GM12878 (cell line): Measurements from ENCODE around the gene EFTUD2. TPM values are rescaled to one million over a fixed set of nuclear protein-coding genes. Genes with fewer than 3 reads are reported as not detected.

ENCODE experiments used
- ATAC-seq: fragments of 200-7000 bp; cut with Tn5 transposase; 3 replicates; pipeline ENCODE4 v1.9.1; 2020; ENCODE audit warnings: mild to moderate bottlenecking, moderate library complexity
- BruUV-seq: library from RNA; stranded (reverse); fragments of 400-500 nt; replicated peaks from 2 replicates; lab custom pipeline; 2021; lab: Mats Ljungman, UMichigan
- CTCF ChIA-PET: fragments of 300-600 bp; sonication (Branson Sonifier 250); formaldehyde crosslinking; extraction: SDS; loops from one replicate; lab custom pipeline; 2021; ENCODE audit warnings: inconsistent platforms; lab: Yijun Ruan, JAX
- POLR2A ChIA-PET: fragments of 350-600 bp; formaldehyde crosslinking; extraction: SDS; loops from one replicate; lab custom pipeline; 2021; ENCODE audit warnings: inconsistent platforms; lab: Charles Lee
- RAD21 ChIA-PET: fragments of 300-600 bp; sonication (Branson Sonifier 250); formaldehyde crosslinking; loops from one replicate; lab custom pipeline; 2023; ENCODE audit warnings: antibody characterized with exemption; ENCODE audit not compliant: unreplicated experiment; lab: Charles Lee
- SMC1A ChIA-PET: fragments of 300-600 bp; sonication (Branson Sonifier 250); formaldehyde crosslinking; loops from one replicate; lab custom pipeline; 2023; ENCODE audit not compliant: unreplicated experiment, uncharacterized antibody; lab: Charles Lee
- DNase-seq: peaks from one replicate; pipeline ENCODE4 v3.0.0-alpha.2; 2011; ENCODE audit warnings: low read depth, low spot score
- FAIRE-seq: peaks from 3 replicates; lab custom pipeline; 2011; peaks lifted over from hg19 to GRCh38; lab: Jason Lieb, UNC
- H2AFZ ChIP-seq: 2 replicates; pipeline ENCODE4 v1.6.0; 2011; ENCODE audit warnings: low read depth, low read length, control low read depth; ENCODE audit not compliant: control insufficient read depth
- H3K27ac ChIP-seq: 2 replicates; pipeline ENCODE4 v1.5.1; 2011; ENCODE audit warnings: control low read depth; ENCODE audit not compliant: control insufficient read depth, insufficient read depth
- H3K27me3 ChIP-seq, 2 experiments: replicated peaks in 1 of 2; 2 replicates each; pipeline versions ENCODE4 v1.6.0 to v1.6.1; 2011; ENCODE audit warnings: low read length in 1 of 2; ENCODE audit not compliant: control insufficient read depth in 2 of 2, insufficient read depth in 2 of 2
- H3K36me3 ChIP-seq, 2 experiments: 2 replicates each; pipeline ENCODE4 v1.5.1; 2011; ENCODE audit warnings: low read length in 1 of 2; ENCODE audit not compliant: control insufficient read depth in 2 of 2, insufficient read depth in 2 of 2
- H3K4me1 ChIP-seq: 2 replicates; pipeline ENCODE4 v1.6.1; 2011; ENCODE audit warnings: mild to moderate bottlenecking, low read length, moderate library complexity, mixed read lengths; ENCODE audit not compliant: control insufficient read depth, insufficient read depth
- H3K4me2 ChIP-seq: 2 replicates; pipeline ENCODE4 v1.6.0; 2011; ENCODE audit warnings: control low read depth; ENCODE audit not compliant: control insufficient read depth, insufficient read depth
- H3K4me3 ChIP-seq: fragments of 200-600 bp; sonication (generic); 2 replicates; pipeline ENCODE4 v1.5.1; 2016
- H3K79me2 ChIP-seq: 2 replicates; pipeline ENCODE4 v1.6.0; 2011; ENCODE audit warnings: low read length; ENCODE audit not compliant: control insufficient read depth, insufficient read depth
- H3K9ac ChIP-seq: 2 replicates; pipeline ENCODE4 v1.8.0; 2011; ENCODE audit warnings: low read length, control low read depth, mixed read lengths; ENCODE audit not compliant: control insufficient read depth, insufficient read depth
- H3K9me3 ChIP-seq: replicated peaks from 3 replicates; pipeline ENCODE4 v1.5.1; 2011; ENCODE audit warnings: mild to moderate bottlenecking, low read length; ENCODE audit not compliant: control insufficient read depth, insufficient read depth
- H4K20me1 ChIP-seq: 2 replicates; pipeline ENCODE4 v1.6.0; 2011; ENCODE audit not compliant: control insufficient read depth, insufficient read depth
- MXI1 ChIP-seq: fragments of 150-350 bp; IDR thresholded peaks from 2 replicates; pipeline ENCODE4 v1.6.1; 2011; ENCODE audit warnings: low read depth, mild to moderate bottlenecking, inconsistent platforms, low read length, improper control_type of control experiment
- SMARCA5 ChIP-seq: fragments of 450-650 bp; IDR thresholded peaks from 2 replicates; pipeline ENCODE4 v1.6.1; 2017; ENCODE audit warnings: mild to moderate bottlenecking
- SPI1 ChIP-seq: IDR thresholded peaks from 2 replicates; pipeline ENCODE4 v1.6.1; 2011; ENCODE audit warnings: low read depth, mild to moderate bottlenecking, low read length, moderate library complexity, borderline replicate concordance; ENCODE audit not compliant: insufficient read depth
- YY1 ChIP-seq: IDR thresholded peaks from 2 replicates; pipeline ENCODE4 v1.6.1; 2011; ENCODE audit warnings: low read depth, mild to moderate bottlenecking, low read length
- ZSCAN29 ChIP-seq: fragments of 450-650 bp; IDR thresholded peaks from 2 replicates; pipeline ENCODE4 v1.6.1; 2017; ENCODE audit warnings: mild to moderate bottlenecking, moderate library complexity
- WGBS: methylation state at CpG from one replicate; pipeline ENCODE4 v1.1.6; 2016; ENCODE audit warnings: low lambda C conversion rate; ENCODE audit not compliant: insufficient replicate concordance, insufficient coverage; ENCODE audit errors: missing lambda C conversion rate; 5-methylcytosine and 5-hydroxymethylcytosine counted together
- in situ Hi-C: fragments of 300-500 bp; cut with MboI; formaldehyde crosslinking; loops from 9 replicates; pipeline ENCODE4 v1.14.3; 2018; ENCODE audit warnings: mixed read lengths
- intact Hi-C: fragments of 100-400 bp; cut with micrococcal nuclease; formaldehyde crosslinking; loops from one replicate; pipeline ENCODE4 v1.14.2; 2022; ENCODE audit not compliant: unreplicated experiment
- polyA plus RNA-seq, 11 experiments: library from polyadenylated mRNA; depleted of rRNA in 4 of 11; unstranded in 6 of 11; stranded (reverse) in 5 of 11; fragments of >200 nt; fragmentation: Nextera tagmentation in 4 of 11; fragmentation: Illumina TruSeq in 1 of 11; extraction: Ambion mirVana in 4 of 11; extraction: Trizol in 1 of 11; gene quantifications; 1 replicate in 1 of 11; 2 replicates in 10 of 11; pipeline versions ENCODE4 v1.2.1 to v1.2.3, GENCODE V29; 2011 to 2016; ENCODE audit warnings: inconsistent platforms in 2 of 11, missing spikeins in 2 of 11, low read depth in 1 of 11
- total RNA-seq, 4 experiments: library from RNA; depleted of rRNA in 3 of 4; stranded (reverse); fragments of >200 nt in 3 of 4; fragmentation: Illumina TruSeq in 1 of 4; extraction: Trizol in 1 of 4; gene quantifications; 2 replicates each; pipeline versions ENCODE4 v1.2.1 to v1.2.3, GENCODE V29; 2013 to 2021
- TF ChIP-seq, protein P1 (sequence below): fragments of 450-650 bp; IDR thresholded peaks from 2 replicates; pipeline ENCODE4 v1.6.1; 2017; ENCODE audit warnings: mild to moderate bottlenecking, moderate library complexity

EFTUD2 gene
- total and polyA plus RNA-seq, 10 of the 15 experiments (the other 5 are each of a cell fraction or from before 2014, with no cell fraction given): 33.0 to 198 (median 126) TPM

GRCh38 chr17:44928136-44928535 is 28.9 kb upstream of the EFTUD2 start:
- no peaks in the 10 kb centered on the region for H3K9me3 ChIP-seq
- no peak overlapping the region for H3K9ac ChIP-seq
- in situ Hi-C loops (loop anchor here (10.0 kb wide), 2 partner anchors 97 to 177 kb away; no protein-coding TSS in a partner anchor), intact Hi-C loops (no loop called here)
- DNase-seq (no peak), ATAC-seq (no peak), FAIRE-seq (no peak)
- CTCF ChIA-PET: no interaction called here
- H4K20me1 ChIP-seq: no peaks in the 10 kb centered on the region
- H3K4me3 ChIP-seq: no peak overlapping the region
- H3K79me2 ChIP-seq: no peaks in the 10 kb centered on the region
- peaks cover 42 to 49% of the 10 kb centered on the region in 2 experiments for H3K36me3 ChIP-seq
- TF ChIP-seq SPI1: no peak
- TF ChIP-seq YY1: no peak
- no peak for TF ChIP-seq SMARCA5
- TF ChIP-seq MXI1: no peak
- TF ChIP-seq ZSCAN29: no peak
- TF ChIP-seq, protein P1, sequence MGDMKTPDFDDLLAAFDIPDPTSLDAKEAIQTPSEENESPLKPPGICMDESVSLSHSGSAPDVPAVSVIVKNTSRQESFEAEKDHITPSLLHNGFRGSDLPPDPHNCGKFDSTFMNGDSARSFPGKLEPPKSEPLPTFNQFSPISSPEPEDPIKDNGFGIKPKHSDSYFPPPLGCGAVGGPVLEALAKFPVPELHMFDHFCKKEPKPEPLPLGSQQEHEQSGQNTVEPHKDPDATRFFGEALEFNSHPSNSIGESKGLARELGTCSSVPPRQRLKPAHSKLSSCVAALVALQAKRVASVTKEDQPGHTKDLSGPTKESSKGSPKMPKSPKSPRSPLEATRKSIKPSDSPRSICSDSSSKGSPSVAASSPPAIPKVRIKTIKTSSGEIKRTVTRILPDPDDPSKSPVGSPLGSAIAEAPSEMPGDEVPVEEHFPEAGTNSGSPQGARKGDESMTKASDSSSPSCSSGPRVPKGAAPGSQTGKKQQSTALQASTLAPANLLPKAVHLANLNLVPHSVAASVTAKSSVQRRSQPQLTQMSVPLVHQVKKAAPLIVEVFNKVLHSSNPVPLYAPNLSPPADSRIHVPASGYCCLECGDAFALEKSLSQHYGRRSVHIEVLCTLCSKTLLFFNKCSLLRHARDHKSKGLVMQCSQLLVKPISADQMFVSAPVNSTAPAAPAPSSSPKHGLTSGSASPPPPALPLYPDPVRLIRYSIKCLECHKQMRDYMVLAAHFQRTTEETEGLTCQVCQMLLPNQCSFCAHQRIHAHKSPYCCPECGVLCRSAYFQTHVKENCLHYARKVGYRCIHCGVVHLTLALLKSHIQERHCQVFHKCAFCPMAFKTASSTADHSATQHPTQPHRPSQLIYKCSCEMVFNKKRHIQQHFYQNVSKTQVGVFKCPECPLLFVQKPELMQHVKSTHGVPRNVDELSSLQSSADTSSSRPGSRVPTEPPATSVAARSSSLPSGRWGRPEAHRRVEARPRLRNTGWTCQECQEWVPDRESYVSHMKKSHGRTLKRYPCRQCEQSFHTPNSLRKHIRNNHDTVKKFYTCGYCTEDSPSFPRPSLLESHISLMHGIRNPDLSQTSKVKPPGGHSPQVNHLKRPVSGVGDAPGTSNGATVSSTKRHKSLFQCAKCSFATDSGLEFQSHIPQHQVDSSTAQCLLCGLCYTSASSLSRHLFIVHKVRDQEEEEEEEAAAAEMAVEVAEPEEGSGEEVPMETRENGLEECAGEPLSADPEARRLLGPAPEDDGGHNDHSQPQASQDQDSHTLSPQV: no peak
- no peak overlapping the region for H2AFZ ChIP-seq
- POLR2A ChIA-PET: interaction anchor here (0.8 kb wide), 1 partner anchor 11 kb away, joined by 4 read pairs; no protein-coding TSS in a partner anchor
- H3K4me1 ChIP-seq: no peaks in the 10 kb centered on the region
- SMC1A ChIA-PET: interaction anchor here (1.6 kb wide), 1 partner anchor 11 kb away, joined by 3 read pairs; no protein-coding TSS in a partner anchor
- no peak overlapping the region for H3K27ac ChIP-seq
- no peaks in the 10 kb centered on the region for H3K27me3 ChIP-seq
- no peak overlapping the region for H3K4me2 ChIP-seq
- RAD21 ChIA-PET: no interaction called here
- no TSS peak for BruUV-seq
- 96% methylated on average over 14 of the region's 15 CpGs for WGBS
